ENCODE data around the gene POGLUT2.

Gene POGLUT2

DNA sequence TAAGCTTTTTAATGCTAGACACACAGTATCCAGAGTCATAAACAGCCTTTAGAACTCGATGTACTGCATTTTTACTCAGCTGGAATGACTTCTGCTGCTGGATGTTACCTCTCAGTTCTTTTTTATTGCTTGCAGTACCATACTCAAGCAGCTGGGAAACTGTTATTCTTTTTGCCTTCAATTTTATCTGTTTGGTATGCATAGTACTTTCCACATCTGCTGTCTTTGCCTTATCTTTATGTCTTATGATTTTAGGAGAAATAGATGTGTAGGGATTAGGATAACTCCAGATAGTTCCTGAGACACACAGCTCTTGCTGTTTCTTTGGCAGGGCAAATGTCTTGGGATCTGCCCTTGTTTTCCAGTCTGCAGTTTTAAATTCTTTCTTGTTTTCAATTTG, 56.7 kb downstream of the POGLUT2 start:
- no peaks in the 10 kb centered on the region for H4K20me1 ChIP-seq (ENCODE audit: insufficient read depth)
- H3K4me2 ChIP-seq = no peak overlapping the region
- H2AFZ ChIP-seq (ENCODE audit: low read depth) = no peak overlapping the region
- no peak overlapping the region for H3K9ac ChIP-seq
- TF ChIP-seq, protein P1, sequence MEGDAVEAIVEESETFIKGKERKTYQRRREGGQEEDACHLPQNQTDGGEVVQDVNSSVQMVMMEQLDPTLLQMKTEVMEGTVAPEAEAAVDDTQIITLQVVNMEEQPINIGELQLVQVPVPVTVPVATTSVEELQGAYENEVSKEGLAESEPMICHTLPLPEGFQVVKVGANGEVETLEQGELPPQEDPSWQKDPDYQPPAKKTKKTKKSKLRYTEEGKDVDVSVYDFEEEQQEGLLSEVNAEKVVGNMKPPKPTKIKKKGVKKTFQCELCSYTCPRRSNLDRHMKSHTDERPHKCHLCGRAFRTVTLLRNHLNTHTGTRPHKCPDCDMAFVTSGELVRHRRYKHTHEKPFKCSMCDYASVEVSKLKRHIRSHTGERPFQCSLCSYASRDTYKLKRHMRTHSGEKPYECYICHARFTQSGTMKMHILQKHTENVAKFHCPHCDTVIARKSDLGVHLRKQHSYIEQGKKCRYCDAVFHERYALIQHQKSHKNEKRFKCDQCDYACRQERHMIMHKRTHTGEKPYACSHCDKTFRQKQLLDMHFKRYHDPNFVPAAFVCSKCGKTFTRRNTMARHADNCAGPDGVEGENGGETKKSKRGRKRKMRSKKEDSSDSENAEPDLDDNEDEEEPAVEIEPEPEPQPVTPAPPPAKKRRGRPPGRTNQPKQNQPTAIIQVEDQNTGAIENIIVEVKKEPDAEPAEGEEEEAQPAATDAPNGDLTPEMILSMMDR (conservative IDR thresholded peaks at IDR 0.05; ENCODE audit: low read depth, low read length) = no peak
- no peak overlapping the region for H3K4me3 ChIP-seq (IDR thresholded peaks at IDR 0.05; ENCODE audit: insufficient read depth, low read depth, low read length)
- no peaks in the 10 kb centered on the region for H3K79me2 ChIP-seq (ENCODE audit: insufficient read depth, low read depth)
- H3K27ac ChIP-seq = no peak overlapping the region
- no peaks in the 10 kb centered on the region for H3K4me1 ChIP-seq (ENCODE audit: low read depth, poor library complexity, severe bottlenecking)
- no peaks in the 10 kb centered on the region for H3K36me3 ChIP-seq (ENCODE audit: insufficient read depth)
- no peaks in the 10 kb centered on the region for H3K27me3 ChIP-seq (ENCODE audit: insufficient read depth, low read depth)

All from KMS-11 (cell line).